Tibial nerve (tissue), 3 donors: ENCODE measurements around the gene DBNDD2.

Experiments
- POLR2A ChIP-seq, 2 donors: fragments of 450-650 bp; IDR thresholded peaks; one replicate each; pipeline ENCODE4 v1.6.1; 2017; ENCODE audit warnings: antibody characterized with exemption in 2 of 2, mild to moderate bottlenecking in 2 of 2, moderate library complexity in 2 of 2
- TF ChIP-seq, protein P1 (sequence below), 5 experiments: fragments of 200-600 bp in 3 of 5; fragments of 450-650 bp in 2 of 5; sonication (generic) in 3 of 5; IDR thresholded peaks; one replicate each; pipeline ENCODE4 v1.5.1; 2016 to 2019; ENCODE audit warnings: antibody characterized with exemption in 5 of 5, mild to moderate bottlenecking in 3 of 5, moderate library complexity in 2 of 5

DNA sequence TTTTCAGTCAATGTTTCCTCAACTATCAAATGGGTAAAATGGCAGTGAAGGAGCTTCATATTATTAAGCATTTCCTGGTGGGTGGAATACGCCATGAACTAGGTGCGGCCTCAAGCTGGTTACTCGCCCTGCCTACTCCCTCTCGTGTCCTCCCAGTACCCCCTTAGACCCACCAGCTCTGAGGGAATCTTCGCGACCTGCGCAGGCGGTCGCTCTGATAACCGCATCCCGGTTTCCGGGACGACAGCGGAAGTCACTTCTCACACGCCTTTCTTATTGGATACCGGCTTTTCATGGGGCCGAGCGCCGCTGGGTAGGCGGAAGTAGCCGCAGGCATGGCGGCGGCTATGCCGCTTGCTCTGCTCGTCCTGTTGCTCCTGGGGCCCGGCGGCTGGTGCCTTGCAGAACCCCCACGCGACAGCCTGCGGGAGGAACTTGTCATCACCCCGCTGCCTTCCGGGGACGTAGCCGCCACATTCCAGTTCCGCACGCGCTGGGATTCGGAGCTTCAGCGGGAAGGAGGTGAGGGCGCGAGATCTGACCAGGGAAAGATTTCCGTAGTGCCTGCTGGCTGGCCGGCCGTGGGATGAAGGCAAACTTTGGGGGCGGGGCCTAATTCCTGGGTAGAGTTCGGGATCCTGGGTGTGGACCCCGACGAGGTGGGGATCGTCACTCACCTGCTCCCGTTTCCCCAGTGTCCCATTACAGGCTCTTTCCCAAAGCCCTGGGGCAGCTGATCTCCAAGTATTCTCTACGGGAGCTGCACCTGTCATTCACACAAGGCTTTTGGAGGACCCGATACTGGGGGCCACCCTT, 7.9 kb downstream of the DBNDD2 start, which contains the start of gene PIGT:
- TF ChIP-seq, protein P1, sequence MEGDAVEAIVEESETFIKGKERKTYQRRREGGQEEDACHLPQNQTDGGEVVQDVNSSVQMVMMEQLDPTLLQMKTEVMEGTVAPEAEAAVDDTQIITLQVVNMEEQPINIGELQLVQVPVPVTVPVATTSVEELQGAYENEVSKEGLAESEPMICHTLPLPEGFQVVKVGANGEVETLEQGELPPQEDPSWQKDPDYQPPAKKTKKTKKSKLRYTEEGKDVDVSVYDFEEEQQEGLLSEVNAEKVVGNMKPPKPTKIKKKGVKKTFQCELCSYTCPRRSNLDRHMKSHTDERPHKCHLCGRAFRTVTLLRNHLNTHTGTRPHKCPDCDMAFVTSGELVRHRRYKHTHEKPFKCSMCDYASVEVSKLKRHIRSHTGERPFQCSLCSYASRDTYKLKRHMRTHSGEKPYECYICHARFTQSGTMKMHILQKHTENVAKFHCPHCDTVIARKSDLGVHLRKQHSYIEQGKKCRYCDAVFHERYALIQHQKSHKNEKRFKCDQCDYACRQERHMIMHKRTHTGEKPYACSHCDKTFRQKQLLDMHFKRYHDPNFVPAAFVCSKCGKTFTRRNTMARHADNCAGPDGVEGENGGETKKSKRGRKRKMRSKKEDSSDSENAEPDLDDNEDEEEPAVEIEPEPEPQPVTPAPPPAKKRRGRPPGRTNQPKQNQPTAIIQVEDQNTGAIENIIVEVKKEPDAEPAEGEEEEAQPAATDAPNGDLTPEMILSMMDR (IDR thresholded peaks at IDR 0.05): peak in 1 of 5 experiments; percentile 36
- peak; percentile 65 to 75 for TF ChIP-seq POLR2A (IDR thresholded peaks at IDR 0.05)
